OCI-LY7 (cell line): ENCODE measurements around the gene SERPINH1.

Experiments
- EZH2phosphoT487 ChIP-seq: fragments of 200-600 bp; sonication (generic); IDR thresholded peaks from 2 replicates; pipeline ENCODE4 v1.6.1; 2018; ENCODE audit warnings: low read depth, borderline replicate concordance, mild to moderate bottlenecking, mixed run types, antibody characterized with exemption, low read length, moderate library complexity, mixed read lengths
- TF ChIP-seq, protein P1 (sequence below): fragments of 200-600 bp; sonication (generic); conservative IDR thresholded peaks from 2 replicates; pipeline ENCODE4 v1.5.1; 2014; ENCODE audit warnings: mild to moderate bottlenecking, antibody characterized with exemption, low read length, moderate library complexity, mixed read lengths

- TF ChIP-seq, protein P1, sequence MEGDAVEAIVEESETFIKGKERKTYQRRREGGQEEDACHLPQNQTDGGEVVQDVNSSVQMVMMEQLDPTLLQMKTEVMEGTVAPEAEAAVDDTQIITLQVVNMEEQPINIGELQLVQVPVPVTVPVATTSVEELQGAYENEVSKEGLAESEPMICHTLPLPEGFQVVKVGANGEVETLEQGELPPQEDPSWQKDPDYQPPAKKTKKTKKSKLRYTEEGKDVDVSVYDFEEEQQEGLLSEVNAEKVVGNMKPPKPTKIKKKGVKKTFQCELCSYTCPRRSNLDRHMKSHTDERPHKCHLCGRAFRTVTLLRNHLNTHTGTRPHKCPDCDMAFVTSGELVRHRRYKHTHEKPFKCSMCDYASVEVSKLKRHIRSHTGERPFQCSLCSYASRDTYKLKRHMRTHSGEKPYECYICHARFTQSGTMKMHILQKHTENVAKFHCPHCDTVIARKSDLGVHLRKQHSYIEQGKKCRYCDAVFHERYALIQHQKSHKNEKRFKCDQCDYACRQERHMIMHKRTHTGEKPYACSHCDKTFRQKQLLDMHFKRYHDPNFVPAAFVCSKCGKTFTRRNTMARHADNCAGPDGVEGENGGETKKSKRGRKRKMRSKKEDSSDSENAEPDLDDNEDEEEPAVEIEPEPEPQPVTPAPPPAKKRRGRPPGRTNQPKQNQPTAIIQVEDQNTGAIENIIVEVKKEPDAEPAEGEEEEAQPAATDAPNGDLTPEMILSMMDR = no peak
- no peak for TF ChIP-seq EZH2phosphoT487
These were observed 27.6 kb upstream of the SERPINH1 start for GRCh38 chr11:75534259-75535069.
